ENCODE data around the gene PRELID2.
"Not testable (repeated sequence)": the region's sequence is repeated elsewhere in the genome, so short reads cannot be mapped to it uniquely, and the experiment has no call there.

Gene PRELID2

GRCh38 chr5:145834917-145835847 is at the start of gene PRELID2:
TSS of gene PRELID2 (minus strand) at chr5:145835342. CDS start at chr5:145835251, 91 bp downstream.
- peak; percentile 24 for DNase-seq

- DNase-seq: no peak
Observed at GRCh38 chr5:145874765-145875164, 39.6 kb upstream of the PRELID2 start.

GRCh38 chr5:145872914-145873313 is 37.8 kb upstream of the PRELID2 start, which contains the start of gene GRXCR2:
TSS of gene GRXCR2 (minus strand) at chr5:145873014. CDS start at chr5:145872968, 46 bp downstream.
- no peak for DNase-seq

GRCh38 chr5:145872486-145872885 is 37.3 kb upstream of the PRELID2 start:
- no peak for DNase-seq

- no peak for DNase-seq
Observed at GRCh38 chr5:145869753-145870152, 34.6 kb upstream of the PRELID2 start.

- no peak for DNase-seq
Observed at GRCh38 chr5:145867806-145868205, 32.7 kb upstream of the PRELID2 start.

GRCh38 chr5:145864432-145864831 is 29.3 kb upstream of the PRELID2 start:
- DNase-seq: not testable (repeated sequence)

- DNase-seq: no peak
Observed at GRCh38 chr5:145863003-145863402, 27.9 kb upstream of the PRELID2 start.

GRCh38 chr5:145859897-145860296 is 24.8 kb upstream of the PRELID2 start:
- no peak for DNase-seq

- DNase-seq: no peak
Observed at GRCh38 chr5:145859453-145859852, 24.3 kb upstream of the PRELID2 start.

- DNase-seq: no peak
Observed at GRCh38 chr5:145858959-145859358, 23.8 kb upstream of the PRELID2 start.

GRCh38 chr5:145856285-145856818 is 21.2 kb upstream of the PRELID2 start:
- no peak for DNase-seq

- no peak for DNase-seq
Observed at GRCh38 chr5:145855763-145856267, 20.7 kb upstream of the PRELID2 start.

GRCh38 chr5:145854651-145855258 is 19.6 kb upstream of the PRELID2 start:
- no peak for DNase-seq

- no peak for DNase-seq
Observed at GRCh38 chr5:145853781-145854376, 18.7 kb upstream of the PRELID2 start.

GRCh38 chr5:145852990-145853389 is 17.8 kb upstream of the PRELID2 start:
- no peak for DNase-seq

GRCh38 chr5:145848854-145849253 is 13.7 kb upstream of the PRELID2 start:
- DNase-seq: no peak

- DNase-seq: no peak
Observed at GRCh38 chr5:145847499-145848497, 12.7 kb upstream of the PRELID2 start.

- DNase-seq: no peak
Observed at GRCh38 chr5:145846081-145846480, 10.9 kb upstream of the PRELID2 start.

GRCh38 chr5:145841299-145841698 is 6.2 kb upstream of the PRELID2 start:
- DNase-seq: no peak

GRCh38 chr5:145840458-145841132 is 5.5 kb upstream of the PRELID2 start:
- no peak for DNase-seq
